ENCODE data around the gene SCN4A. TPM values are rescaled to one million over a fixed set of nuclear protein-coding genes. Genes with fewer than 3 reads are reported as not detected.
"Not testable (repeated sequence)": the region's sequence is repeated elsewhere in the genome, so short reads cannot be mapped to it uniquely, and the experiment has no call there.

The SCN4A gene
- 3.7 TPM for polyA plus RNA-seq (2013, experiment 1 of 2)
- polyA plus RNA-seq (2013, experiment 2 of 2) = 4.3 TPM

DNA sequence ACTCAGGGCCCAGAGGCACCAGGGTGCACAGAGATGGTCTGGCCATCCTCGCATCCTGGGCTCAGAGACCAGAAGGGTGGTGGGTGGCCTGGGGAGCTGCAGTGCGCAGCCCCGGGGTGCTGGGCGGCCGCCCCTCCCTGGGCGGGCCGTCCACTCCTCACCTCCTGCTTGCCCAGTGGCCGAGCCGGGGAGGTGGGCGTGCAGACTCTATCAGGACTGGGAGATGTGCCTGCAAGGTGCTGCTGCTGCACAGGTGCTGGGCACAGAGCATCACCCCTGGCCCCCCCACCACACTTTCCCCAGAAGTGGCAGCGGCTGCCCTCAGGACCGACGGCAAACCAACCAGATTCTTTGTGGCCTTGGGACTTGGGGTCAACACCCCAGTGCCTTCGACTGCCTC lies at the start of gene SCN4A:
TSS of gene SCN4A (minus strand) at position 123 of the 400 bp plus-strand sequence. CDS start at position 46, 77 bp downstream.
- H3K27ac ChIP-seq (ENCODE audit: low read depth, low read length) = no peak within 1 kb of the TSS
- H3K36me3 ChIP-seq (ENCODE audit: insufficient read depth, low read length) = no peaks in the 10 kb centered on the region
- H3K4me3 ChIP-seq (ENCODE audit: low read length) = no peak within 1 kb of the TSS
- no peak within 1 kb of the TSS for H3K9ac ChIP-seq (ENCODE audit: low read depth, low read length)
- no peaks in the 10 kb centered on the region for H3K4me1 ChIP-seq (ENCODE audit: insufficient read depth, low read length)
- 97% methylated on average over 14 of the region's 14 CpGs for WGBS
- H3K27me3 ChIP-seq (ENCODE audit: insufficient read depth, low read length) = no peaks in the 10 kb centered on the region
- H3K9me3 ChIP-seq (ENCODE audit: insufficient read depth, low read depth, low read length) = no peaks in the 10 kb centered on the region

DNA sequence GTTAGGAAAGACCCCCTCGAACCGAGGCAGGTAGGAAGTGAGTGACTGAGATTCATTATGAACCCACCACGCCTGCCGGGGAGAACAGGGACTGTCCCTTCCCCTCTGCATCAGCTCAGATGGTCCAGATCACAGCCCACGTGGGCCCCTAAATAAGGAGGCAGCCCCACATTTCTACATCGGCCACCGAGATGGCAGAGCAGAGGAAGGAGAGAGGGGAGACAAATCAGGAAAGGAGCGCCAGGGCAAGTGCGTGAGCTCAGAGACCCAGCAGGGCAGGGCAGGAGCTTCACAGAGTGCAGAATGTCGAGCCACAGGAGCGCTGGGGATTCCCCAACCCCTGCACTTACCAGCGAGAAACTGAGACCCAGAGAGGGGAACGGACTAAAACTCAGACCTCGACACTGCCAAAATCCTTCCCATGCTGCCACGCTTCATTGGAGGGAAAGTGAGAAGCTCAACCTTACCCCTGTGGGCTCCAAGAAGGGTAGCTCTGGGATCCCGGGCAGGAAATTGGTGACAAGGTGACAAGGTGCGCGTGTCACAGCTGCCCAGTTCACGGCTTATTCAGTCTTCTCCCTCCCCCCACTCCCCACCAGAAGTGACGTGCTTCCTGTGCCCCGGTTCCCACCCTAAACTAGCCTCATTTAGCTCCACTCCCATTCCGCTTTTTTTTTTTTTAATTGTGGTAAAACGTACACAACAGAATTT lies 47.5 kb upstream of the SCN4A start, which contains the start of gene ICAM2:
TSS of gene ICAM2 (minus strand) at position 578 of the 711 bp plus-strand sequence. CDS start 13,942 bp downstream, outside the sequence.
- no peaks in the 10 kb centered on the region for H3K36me3 ChIP-seq (ENCODE audit: insufficient read depth, low read length)
- H3K4me1 ChIP-seq (ENCODE audit: insufficient read depth, low read length) = peaks cover 5% of the 10 kb centered on the region; the same call in 1 of the 2 replicates
- H3K27me3 ChIP-seq (ENCODE audit: insufficient read depth, low read length) = no peaks in the 10 kb centered on the region
- H3K9ac ChIP-seq (ENCODE audit: low read depth, low read length) = peak within 1 kb of the TSS; percentile 29; the same call in 1 of the 2 replicates
- 48% methylated on average over 23 of the region's 23 CpGs for WGBS
- H3K27ac ChIP-seq (ENCODE audit: low read depth, low read length) = no peak within 1 kb of the TSS
- no peaks in the 10 kb centered on the region for H3K9me3 ChIP-seq (ENCODE audit: insufficient read depth, low read depth, low read length)
- peak within 1 kb of the TSS; percentile 39 for H3K4me3 ChIP-seq (ENCODE audit: low read length)

DNA sequence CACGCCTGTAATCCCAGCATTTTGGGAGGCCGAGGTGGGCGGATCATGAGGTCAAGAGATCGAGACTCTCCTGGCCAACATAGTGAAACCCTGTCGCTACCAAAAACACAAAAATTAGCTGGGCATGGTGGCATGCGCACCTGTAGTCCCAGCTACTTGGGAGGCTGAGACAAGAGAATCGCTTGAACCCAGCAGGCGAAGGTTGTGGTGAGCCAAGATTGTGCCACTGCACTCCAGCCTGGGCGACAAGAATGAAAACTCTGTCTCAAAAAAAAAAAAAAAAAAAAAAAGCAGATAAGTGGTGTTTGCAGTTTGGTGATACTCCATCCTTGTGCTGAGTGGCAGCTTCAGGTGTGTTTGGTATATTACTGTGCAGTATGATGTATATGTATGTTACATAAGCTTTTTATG lies 46.8 kb upstream of the SCN4A start:
- WGBS = 84% methylated on average over 9 of the region's 9 CpGs
- not testable (repeated sequence) for H3K4me1 ChIP-seq (ENCODE audit: insufficient read depth, low read length); H3K9me3 ChIP-seq (ENCODE audit: insufficient read depth, low read depth, low read length); H3K9ac ChIP-seq (ENCODE audit: low read depth, low read length); H3K27me3 ChIP-seq (ENCODE audit: insufficient read depth, low read length); H3K4me3 ChIP-seq (ENCODE audit: low read length); H3K27ac ChIP-seq (ENCODE audit: low read depth, low read length); H3K36me3 ChIP-seq (ENCODE audit: insufficient read depth, low read length)

DNA sequence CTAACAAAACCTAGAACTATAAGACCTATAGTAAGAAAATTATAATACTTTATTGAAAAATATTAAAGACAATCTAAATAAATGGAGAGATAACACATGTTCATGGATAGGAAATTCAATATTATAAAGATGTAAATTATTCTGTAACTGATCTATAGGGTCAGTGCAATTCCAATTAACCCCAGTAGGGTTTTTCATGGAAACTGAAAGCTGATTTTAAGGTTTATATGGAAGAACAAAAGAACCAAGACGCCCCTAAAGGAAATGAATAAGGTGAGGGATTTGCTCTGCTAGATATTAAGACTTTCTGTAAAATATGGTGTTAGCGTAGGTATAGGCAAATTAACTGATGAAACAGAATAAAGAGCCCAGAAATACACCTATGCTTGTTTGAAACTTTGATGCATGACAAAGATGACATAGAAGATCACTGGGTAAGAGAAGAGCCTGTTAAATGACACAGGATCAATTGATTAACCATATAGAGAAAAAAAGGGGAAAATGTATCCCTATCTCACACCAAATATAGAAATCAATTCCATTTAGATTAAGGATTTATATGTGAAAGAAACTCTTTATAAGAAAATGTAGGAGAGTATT lies 44.8 kb upstream of the SCN4A start:
- H3K9me3 ChIP-seq (ENCODE audit: insufficient read depth, low read depth, low read length) = no peaks in the 10 kb centered on the region
- H3K36me3 ChIP-seq (ENCODE audit: insufficient read depth, low read length) = no peaks in the 10 kb centered on the region
- no peak overlapping the region for H3K4me3 ChIP-seq (ENCODE audit: low read length)
- no peaks in the 10 kb centered on the region for H3K27me3 ChIP-seq (ENCODE audit: insufficient read depth, low read length)
- no peak overlapping the region for H3K27ac ChIP-seq (ENCODE audit: low read depth, low read length)
- H3K9ac ChIP-seq (ENCODE audit: low read depth, low read length) = no peak overlapping the region
- peaks cover 5% of the 10 kb centered on the region; the same call in 1 of the 2 replicates for H3K4me1 ChIP-seq (ENCODE audit: insufficient read depth, low read length)
- 87% methylated on average over 2 of the region's 2 CpGs for WGBS

DNA sequence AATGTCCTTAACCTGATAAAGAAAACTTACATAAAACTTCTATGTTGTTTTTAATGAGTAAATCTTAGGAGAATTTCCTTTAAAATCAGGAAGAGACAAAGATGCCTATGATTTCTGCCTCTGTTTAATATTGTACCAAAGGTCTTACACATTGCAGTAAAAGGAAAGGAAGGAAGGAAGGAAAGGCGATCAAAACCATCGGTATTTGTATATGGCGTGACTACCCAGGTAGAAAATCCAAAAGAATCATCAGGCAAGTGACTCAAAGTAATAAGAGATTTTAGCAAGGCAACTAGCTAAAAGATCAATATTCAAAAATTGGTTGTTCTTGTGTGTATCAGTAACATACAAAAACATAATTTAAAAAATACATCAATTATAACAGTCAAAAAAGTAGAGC lies 44.3 kb upstream of the SCN4A start:
- Histone ChIP-seq H3K27me3 (ENCODE audit: insufficient read depth, low read length) (no peaks in the 10 kb centered on the region), H3K4me1 (ENCODE audit: insufficient read depth, low read length) (peaks cover 5% of the 10 kb centered on the region; the same call in 1 of the 2 replicates), H3K4me3 (ENCODE audit: low read length) (no peak overlapping the region), H3K9me3 (ENCODE audit: insufficient read depth, low read depth, low read length) (no peaks in the 10 kb centered on the region), H3K27ac (ENCODE audit: low read depth, low read length) (no peak overlapping the region), H3K9ac (ENCODE audit: low read depth, low read length) (no peak overlapping the region), H3K36me3 (ENCODE audit: insufficient read depth, low read length) (no peaks in the 10 kb centered on the region)
- WGBS = 97% methylated on average over 3 of the region's 3 CpGs

DNA sequence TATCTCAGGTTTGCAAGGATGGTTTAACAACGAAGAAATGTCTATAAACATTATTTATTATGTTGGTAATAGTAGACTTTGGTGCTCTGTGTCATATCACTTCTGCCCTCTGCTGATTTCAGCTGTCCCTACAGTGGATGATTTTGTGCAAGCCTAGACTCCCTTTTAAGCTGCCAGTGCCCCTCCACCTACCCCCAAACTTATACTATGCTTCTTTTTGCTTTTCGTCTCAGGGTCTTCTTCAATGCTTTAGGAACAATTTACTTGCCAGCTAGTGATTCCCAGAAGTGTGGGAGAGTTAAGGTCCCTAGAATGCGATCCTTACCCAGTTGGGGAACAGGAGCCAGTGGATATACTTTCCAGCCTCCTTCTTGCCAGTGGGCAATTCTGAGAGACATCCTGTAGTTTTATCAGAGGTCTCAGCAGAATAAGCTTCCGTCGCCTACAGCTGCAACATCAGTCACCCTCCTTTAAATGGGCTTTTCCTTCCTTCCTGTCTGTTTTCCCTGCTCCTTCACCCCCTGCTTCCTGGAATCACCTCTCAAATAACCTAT lies 43.6 kb upstream of the SCN4A start:
- H3K36me3 ChIP-seq (ENCODE audit: insufficient read depth, low read length) = no peaks in the 10 kb centered on the region
- no peak overlapping the region for H3K9ac ChIP-seq (ENCODE audit: low read depth, low read length)
- peaks cover 5% of the 10 kb centered on the region; the same call in 1 of the 2 replicates for H3K4me1 ChIP-seq (ENCODE audit: insufficient read depth, low read length)
- H3K4me3 ChIP-seq (ENCODE audit: low read length) = no peak overlapping the region
- H3K9me3 ChIP-seq (ENCODE audit: insufficient read depth, low read depth, low read length) = no peaks in the 10 kb centered on the region
- no peak overlapping the region for H3K27ac ChIP-seq (ENCODE audit: low read depth, low read length)
- WGBS = 89% methylated on average over 5 of the region's 5 CpGs
- no peaks in the 10 kb centered on the region for H3K27me3 ChIP-seq (ENCODE audit: insufficient read depth, low read length)

DNA sequence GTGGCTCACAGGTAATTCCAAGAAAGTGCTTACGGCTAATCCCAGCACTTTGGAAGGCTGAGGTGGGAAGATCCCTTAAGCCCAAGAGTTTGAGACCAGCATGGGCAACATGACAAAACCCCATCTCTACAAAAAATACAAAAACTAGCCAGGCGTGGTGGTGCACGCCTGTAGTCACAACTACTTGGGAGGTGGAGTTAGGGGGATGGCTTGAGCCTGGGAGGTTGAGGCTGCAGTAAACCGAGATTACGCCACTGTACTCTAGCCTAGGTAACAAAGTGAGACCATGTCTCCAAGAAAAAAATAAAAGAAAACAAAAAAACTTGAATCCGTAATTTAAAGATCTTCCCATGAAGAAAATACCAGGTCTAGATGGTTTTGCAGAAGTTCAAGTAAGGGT lies 42.7 kb upstream of the SCN4A start:
- H3K9ac ChIP-seq (ENCODE audit: low read depth, low read length) = no peak overlapping the region
- no peaks in the 10 kb centered on the region for H3K36me3 ChIP-seq (ENCODE audit: insufficient read depth, low read length)
- H3K27me3 ChIP-seq (ENCODE audit: insufficient read depth, low read length) = no peaks in the 10 kb centered on the region
- no peaks in the 10 kb centered on the region for H3K9me3 ChIP-seq (ENCODE audit: insufficient read depth, low read depth, low read length)
- H3K4me1 ChIP-seq (ENCODE audit: insufficient read depth, low read length) = peaks cover 5% of the 10 kb centered on the region; the same call in 1 of the 2 replicates
- 90% methylated on average over 5 of the region's 6 CpGs for WGBS
- no peak overlapping the region for H3K4me3 ChIP-seq (ENCODE audit: low read length)
- H3K27ac ChIP-seq (ENCODE audit: low read depth, low read length) = no peak overlapping the region

DNA sequence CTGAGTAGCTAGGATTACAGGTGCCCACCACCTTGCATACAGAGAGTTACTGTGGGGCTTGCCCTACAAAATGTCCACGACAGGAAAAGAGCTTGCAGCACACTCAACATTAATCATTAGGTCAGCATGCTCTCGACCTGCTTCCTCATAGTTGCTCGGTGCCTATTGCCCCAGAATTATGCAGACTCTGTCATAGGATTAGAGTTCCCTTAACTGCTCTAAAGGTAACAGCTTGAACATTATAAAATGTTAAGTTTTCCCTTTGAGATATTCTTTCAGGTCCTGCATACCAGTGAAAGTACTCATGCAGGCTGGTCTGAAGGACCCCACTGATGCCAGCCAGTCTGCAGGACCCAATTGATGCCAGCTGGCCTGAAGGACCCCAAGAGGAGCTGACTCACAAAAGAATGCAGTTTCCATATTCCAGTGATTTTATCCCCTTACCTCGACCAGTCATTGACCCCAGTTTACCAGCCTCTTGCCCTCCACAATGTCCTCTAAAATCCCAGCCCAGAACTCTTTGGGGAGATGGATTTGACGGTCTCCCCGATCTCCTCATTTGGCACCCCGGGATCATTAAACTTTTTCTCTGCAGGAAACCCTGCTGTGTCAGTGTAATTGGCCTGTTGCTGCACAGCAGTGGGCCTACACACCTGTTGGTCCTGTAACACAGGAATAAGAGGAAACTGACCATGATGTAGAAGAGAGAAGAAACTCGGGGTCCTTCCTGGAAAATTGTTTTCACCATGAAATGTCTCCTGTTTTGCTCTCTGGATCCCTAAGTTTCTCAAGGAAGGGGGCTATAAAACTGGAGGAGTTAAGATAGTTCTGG lies 37.1 kb upstream of the SCN4A start:
- Histone ChIP-seq H3K9me3 (ENCODE audit: insufficient read depth, low read depth, low read length) (no peaks in the 10 kb centered on the region), H3K36me3 (ENCODE audit: insufficient read depth, low read length) (no peaks in the 10 kb centered on the region), H3K4me3 (ENCODE audit: low read length) (no peak overlapping the region), H3K4me1 (ENCODE audit: insufficient read depth, low read length) (no peaks in the 10 kb centered on the region), H3K27ac (ENCODE audit: low read depth, low read length) (no peak overlapping the region), H3K27me3 (ENCODE audit: insufficient read depth, low read length) (no peaks in the 10 kb centered on the region), H3K9ac (ENCODE audit: low read depth, low read length) (no peak overlapping the region)
- WGBS = 77% methylated on average over 8 of the region's 8 CpGs

DNA sequence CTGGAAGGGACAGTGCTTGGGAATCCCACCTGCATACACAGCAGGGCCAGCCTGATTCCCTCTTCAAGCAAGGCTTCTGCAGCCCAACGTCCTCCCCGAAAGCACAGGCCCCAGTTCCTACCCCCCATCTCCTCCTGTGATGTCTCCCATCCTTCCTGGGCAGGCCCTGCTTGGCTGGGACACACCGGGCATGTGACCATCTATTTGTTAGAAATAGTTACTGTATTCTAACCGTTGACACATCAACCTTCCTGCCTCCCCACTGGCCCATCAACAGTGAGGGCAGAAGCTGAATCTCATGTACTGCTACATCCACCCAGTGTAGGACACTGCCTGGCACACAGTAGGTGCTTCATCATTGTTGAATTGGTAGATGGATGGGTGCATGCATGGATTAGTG lies 36.1 kb upstream of the SCN4A start:
- Histone ChIP-seq H3K9ac (ENCODE audit: low read depth, low read length) (no peak overlapping the region), H3K27ac (ENCODE audit: low read depth, low read length) (no peak overlapping the region), H3K4me1 (ENCODE audit: insufficient read depth, low read length) (no peaks in the 10 kb centered on the region), H3K4me3 (ENCODE audit: low read length) (no peak overlapping the region), H3K27me3 (ENCODE audit: insufficient read depth, low read length) (no peaks in the 10 kb centered on the region), H3K9me3 (ENCODE audit: insufficient read depth, low read depth, low read length) (no peaks in the 10 kb centered on the region), H3K36me3 (ENCODE audit: insufficient read depth, low read length) (no peaks in the 10 kb centered on the region)
- 93% methylated on average over 4 of the region's 4 CpGs for WGBS

DNA sequence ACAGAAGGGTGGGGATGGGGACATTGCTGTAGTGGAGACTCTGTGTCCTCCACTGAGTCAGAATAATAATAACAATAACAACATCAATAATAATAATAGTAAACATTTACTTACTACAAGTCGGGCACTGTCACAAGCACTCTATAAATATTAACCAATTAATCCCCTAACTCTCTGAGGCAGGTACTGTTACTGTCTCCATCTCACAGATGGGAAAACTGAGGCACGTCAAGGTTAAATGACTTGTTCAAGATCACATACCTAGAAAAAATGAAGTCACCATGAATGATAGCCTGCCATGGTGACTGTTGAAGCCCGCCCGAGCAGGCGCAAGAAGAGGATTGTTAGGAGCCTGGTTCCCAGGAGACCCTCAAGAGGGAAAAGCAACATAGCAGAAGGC lies 35.6 kb upstream of the SCN4A start:
- Histone ChIP-seq H3K36me3 (ENCODE audit: insufficient read depth, low read length) (no peaks in the 10 kb centered on the region), H3K9me3 (ENCODE audit: insufficient read depth, low read depth, low read length) (no peaks in the 10 kb centered on the region), H3K4me1 (ENCODE audit: insufficient read depth, low read length) (no peaks in the 10 kb centered on the region), H3K4me3 (ENCODE audit: low read length) (no peak overlapping the region), H3K27ac (ENCODE audit: low read depth, low read length) (no peak overlapping the region), H3K9ac (ENCODE audit: low read depth, low read length) (no peak overlapping the region), H3K27me3 (ENCODE audit: insufficient read depth, low read length) (no peaks in the 10 kb centered on the region)
- 93% methylated on average over 5 of the region's 5 CpGs for WGBS
